Body of pancreas (tissue), 4 donors: ENCODE measurements around the gene EMC1.
"Not testable (repeated sequence)": the region's sequence is repeated elsewhere in the genome, so short reads cannot be mapped to it uniquely, and the experiment has no call there.

ENCODE experiments used
- CTCF ChIP-seq, 7 experiments: fragments of 450-650 bp in 4 of 7; fragments of 200-600 bp in 3 of 7; sonication (generic) in 3 of 7; IDR thresholded peaks; one replicate each; pipeline ENCODE4 v1.5.1; 2016 to 2019; ENCODE audit warnings: antibody characterized with exemption in 7 of 7
- POLR2A ChIP-seq, 3 donors: fragments of 450-650 bp; IDR thresholded peaks; one replicate each; pipeline ENCODE4 v1.6.1; 2016; ENCODE audit warnings: antibody characterized with exemption in 3 of 3, mild to moderate bottlenecking in 2 of 3

DNA sequence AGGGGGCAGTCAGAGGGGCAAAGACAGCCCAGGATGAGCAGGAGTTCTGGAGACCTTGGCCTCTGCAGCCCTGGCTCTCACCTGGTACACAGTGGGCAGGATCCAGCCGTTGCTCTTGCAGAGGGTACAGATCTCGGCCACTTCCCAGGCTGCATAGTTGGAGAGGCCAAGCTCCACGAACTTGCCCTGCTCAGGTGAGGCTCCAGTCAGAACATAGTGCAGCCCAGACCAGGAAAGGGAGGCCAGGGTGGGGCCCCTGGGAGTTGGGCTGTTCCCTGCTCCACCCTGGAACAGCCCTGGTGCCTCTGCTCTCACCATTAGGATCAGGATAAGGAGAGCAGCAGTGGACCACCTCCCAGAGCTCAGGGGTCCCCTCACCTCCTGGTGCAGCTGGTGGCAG is 34.5 kb upstream of the EMC1 start:
- not testable (repeated sequence) for TF ChIP-seq CTCF (IDR thresholded peaks at IDR 0.05)
- TF ChIP-seq POLR2A (IDR thresholded peaks at IDR 0.05), result peak in 1 of 3 donors; percentile 18
